Type B pancreatic cell (in vitro differentiated cells): Measurements from ENCODE around the gene CPSF2. TPM values are rescaled to one million over a fixed set of nuclear protein-coding genes. Genes with fewer than 3 reads are reported as not detected.
"Not testable (repeated sequence)": the region's sequence is repeated elsewhere in the genome, so short reads cannot be mapped to it uniquely, and the experiment has no call there.

Experiments used
- DNase-seq: peaks from one replicate; pipeline ENCODE4 v3.0.0; 2021; ENCODE audit warnings: mixed read lengths; ENCODE audit not compliant: unreplicated experiment; ENCODE audit errors: extremely low spot score
- H3K27ac Mint-ChIP-seq: 2 replicates; pipeline ENCODE4 v1.8.0; 2021; ENCODE audit warnings: mild to moderate bottlenecking, mixed read lengths
- H3K27me3 Mint-ChIP-seq: 2 replicates; pipeline ENCODE4 v1.8.0; 2021; ENCODE audit warnings: mixed read lengths
- H3K36me3 Mint-ChIP-seq: 2 replicates; pipeline ENCODE4 v1.8.0; 2021; ENCODE audit warnings: mixed read lengths
- H3K4me1 Mint-ChIP-seq: one replicate; pipeline ENCODE4 v1.8.0; 2021; ENCODE audit warnings: mixed read lengths; ENCODE audit not compliant: unreplicated experiment
- H3K4me3 Mint-ChIP-seq: 2 replicates; pipeline ENCODE4 v1.8.0; 2021; ENCODE audit warnings: mild to moderate bottlenecking, mixed read lengths
- H3K9me3 Mint-ChIP-seq: 2 replicates; pipeline ENCODE4 v1.8.0; 2021; ENCODE audit warnings: mixed read lengths
- CTCF ChIP-seq: fragments of 200-600 bp; sonication (generic); conservative IDR thresholded peaks from 2 replicates; pipeline ENCODE4 v1.5.0; 2021; ENCODE audit warnings: antibody characterized with exemption, mild to moderate bottlenecking
- total RNA-seq: library from RNA; stranded (reverse); gene quantifications from 2 replicates; pipeline ENCODE4 v1.2.1, GENCODE V29; 2021; ENCODE audit warnings: low replicate concordance

Gene CPSF2
- total RNA-seq, 1 donor from 2014 or later, result 81.2 TPM

- Mint-ChIP-seq H3K4me1 (no peaks in the 10 kb centered on the region), H3K4me3 (no peak overlapping the region)
These were observed 83.0 kb downstream of the CPSF2 start for GRCh38 chr14:92204792-92205191.

GRCh38 chr14:92207012-92207927 is 85.5 kb downstream of the CPSF2 start:
- peaks cover 27% of the 10 kb centered on the region for H3K27me3 Mint-ChIP-seq
- H3K9me3 Mint-ChIP-seq, result no peaks in the 10 kb centered on the region
- no peak overlapping the region for H3K4me3 Mint-ChIP-seq
- no peak overlapping the region for H3K27ac Mint-ChIP-seq
- H3K4me1 Mint-ChIP-seq, result no peaks in the 10 kb centered on the region
- no peaks in the 10 kb centered on the region for H3K36me3 Mint-ChIP-seq
- TF ChIP-seq CTCF, result no peak
- DNase-seq, result no peak

More at GRCh38 chr14:92204792-92205191, 83.0 kb downstream of the CPSF2 start:
- no peaks in the 10 kb centered on the region for H3K9me3 Mint-ChIP-seq
- peaks cover 36% of the 10 kb centered on the region for H3K27me3 Mint-ChIP-seq
- H3K36me3 Mint-ChIP-seq, result no peaks in the 10 kb centered on the region
- no peak for TF ChIP-seq CTCF
- DNase-seq, result no peak
- H3K27ac Mint-ChIP-seq, result no peak overlapping the region

GRCh38 chr14:92207928-92208265 is 86.1 kb downstream of the CPSF2 start:
- peaks cover 20% of the 10 kb centered on the region for H3K27me3 Mint-ChIP-seq
- no peaks in the 10 kb centered on the region for H3K9me3 Mint-ChIP-seq
- TF ChIP-seq CTCF, result no peak

GRCh38 chr14:92209141-92209540 is 87.4 kb downstream of the CPSF2 start:
- Mint-ChIP-seq H3K36me3 (no peaks in the 10 kb centered on the region), H3K4me3 (no peak overlapping the region), H3K27me3 (peaks cover 15% of the 10 kb centered on the region), H3K9me3 (no peaks in the 10 kb centered on the region), H3K4me1 (no peaks in the 10 kb centered on the region), H3K27ac (no peak overlapping the region)
- no peak for TF ChIP-seq CTCF
- no peak for DNase-seq

More at GRCh38 chr14:92207928-92208265, 86.1 kb downstream of the CPSF2 start:
- no peaks in the 10 kb centered on the region for H3K4me1 Mint-ChIP-seq
- H3K27ac Mint-ChIP-seq, result no peak overlapping the region
- no peak overlapping the region for H3K4me3 Mint-ChIP-seq
- no peaks in the 10 kb centered on the region for H3K36me3 Mint-ChIP-seq
- no peak for DNase-seq

- not testable (repeated sequence) for H3K9me3 Mint-ChIP-seq, H3K4me3 Mint-ChIP-seq, H3K4me1 Mint-ChIP-seq, H3K27ac Mint-ChIP-seq, DNase-seq, H3K36me3 Mint-ChIP-seq
- peaks cover 16% of the 10 kb centered on the region for H3K27me3 Mint-ChIP-seq
These were observed 91.4 kb downstream of the CPSF2 start for GRCh38 chr14:92213125-92213524.

- Mint-ChIP-seq H3K4me3 (no peak overlapping the region), H3K27ac (no peak overlapping the region), H3K36me3 (no peaks in the 10 kb centered on the region), H3K27me3 (peaks cover 5% of the 10 kb centered on the region), H3K4me1 (no peaks in the 10 kb centered on the region), H3K9me3 (no peaks in the 10 kb centered on the region)
- TF ChIP-seq CTCF, result no peak
- no peak for DNase-seq
These were observed 93.8 kb downstream of the CPSF2 start for GRCh38 chr14:92215579-92215978.
